Left lung (tissue), 10 donors: ENCODE results near the gene NOX3. TPM values are rescaled to one million over a fixed set of nuclear protein-coding genes. Genes with fewer than 3 reads are reported as not detected.
A peak's percentile ranks its signal among the peaks of the same experiment; 100 is the strongest.
"Not testable (repeated sequence)": the region's sequence is repeated elsewhere in the genome, so short reads cannot be mapped to it uniquely, and the experiment has no call there.

Experiments
- ATAC-seq: fragments of 200-7000 bp; cut with Tn5 transposase; one replicate; pipeline ENCODE4 v1.9.1; 2020; ENCODE audit warnings: moderate library complexity
- DNase-seq, 4 donors: peaks; one replicate each; pipeline ENCODE4 v3.0.0-alpha.2; 2013 to 2020
- H3K27ac ChIP-seq, 2 donors: fragments of 200-600 bp; sonication (generic) in 1 of 2; one replicate each; pipeline versions ENCODE4 v1.5.0 to v1.8.0; 2020 to 2021
- H3K27me3 ChIP-seq, 2 donors: fragments of 200-600 bp; sonication (generic) in 1 of 2; one replicate each; pipeline versions ENCODE4 v1.5.0 to v1.8.0; 2020 to 2021
- H3K36me3 ChIP-seq, 2 donors: fragments of 200-600 bp; sonication (generic) in 1 of 2; one replicate each; pipeline versions ENCODE4 v1.5.0 to v1.8.0; 2020 to 2021
- H3K4me1 ChIP-seq, 2 donors: fragments of 200-600 bp; one replicate each; pipeline ENCODE4 v1.8.0; 2021
- H3K4me3 ChIP-seq, 2 donors: fragments of 200-600 bp; sonication (generic) in 1 of 2; one replicate each; pipeline versions ENCODE4 v1.5.0 to v1.8.0; 2020 to 2021; ENCODE audit warnings: mild to moderate bottlenecking in 1 of 2
- H3K9me3 ChIP-seq, 2 donors: fragments of 200-600 bp; sonication (generic) in 1 of 2; one replicate each; pipeline versions ENCODE4 v1.5.0 to v1.8.0; 2020 to 2021
- CTCF ChIP-seq, 2 donors: fragments of 200-600 bp; sonication (generic) in 1 of 2; IDR thresholded peaks; one replicate each; pipeline versions ENCODE4 v1.5.0 to v1.8.0; 2021; ENCODE audit warnings: antibody characterized with exemption in 2 of 2
- intact Hi-C, 2 donors: fragments of 100-400 bp; cut with DNase I; formaldehyde crosslinking; loops; one replicate each; pipeline versions ENCODE4 v1.11.2 to v1.14.2; 2022
- polyA plus RNA-seq, 6 donors: library from polyadenylated mRNA; unstranded; fragments of 120-200 nt; gene quantifications; one replicate each; pipeline ENCODE4 v1.2.1, GENCODE V29; 2013; ENCODE audit not compliant: insufficient read length in 6 of 6
- total RNA-seq, 2 donors: library from RNA; stranded (reverse); fragmentation: NEBNext Ultra II Directional; extraction: Animal tissue kit (Norgen Biotek cat#: 25700); gene quantifications; one replicate each; pipeline ENCODE4 v1.2.1, GENCODE V29; 2021
- donor health status: DM: no; HTN: yes; CAD: no.
- donor health status: DM: no; HTN: no; CAD: no.

Gene NOX3
- total and polyA plus RNA-seq, 8 donors: not detected

DNA sequence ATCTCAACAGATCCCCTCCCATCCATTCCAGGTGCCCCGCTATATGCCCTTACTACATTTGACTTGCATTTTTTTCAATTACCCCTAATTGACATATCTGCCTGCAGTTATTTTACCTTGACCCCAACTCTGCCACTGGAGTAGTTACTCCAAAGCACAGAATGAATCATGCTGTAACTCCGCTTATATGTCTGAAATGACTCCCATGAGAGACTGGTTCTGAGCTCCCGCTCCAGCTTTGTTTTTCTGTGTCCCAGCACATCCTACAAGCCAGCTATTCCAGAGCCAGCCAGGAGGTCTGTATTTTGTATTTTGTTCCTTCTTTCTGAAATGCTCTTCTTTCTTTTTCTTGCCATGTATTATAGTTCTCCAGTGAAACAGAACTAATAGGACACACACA lies 10.9 kb upstream of the NOX3 start:
- H3K27me3 ChIP-seq: no peaks in the 10 kb centered on the region
- H3K9me3 ChIP-seq: peaks cover 0 to 33% of the 10 kb centered on the region in 2 donors
- no peaks in the 10 kb centered on the region for H3K36me3 ChIP-seq
- no peaks in the 10 kb centered on the region for H3K4me1 ChIP-seq
- no peak overlapping the region for H3K4me3 ChIP-seq
- intact Hi-C loops: no loop called here
- no peak overlapping the region for H3K27ac ChIP-seq
- ATAC-seq (no peak), DNase-seq (no peak)
- no peak for TF ChIP-seq CTCF (IDR thresholded peaks at IDR 0.05)

GRCh38 chr6:155461556-155461955 lies 5.9 kb upstream of the NOX3 start:
- intact Hi-C loops: no loop called here
- no peaks in the 10 kb centered on the region for H3K36me3 ChIP-seq
- ATAC-seq: no peak
- no peaks in the 10 kb centered on the region for H3K4me1 ChIP-seq
- no peak for DNase-seq
- no peak overlapping the region for H3K4me3 ChIP-seq
- peaks cover 0 to 4% of the 10 kb centered on the region in 2 donors for H3K9me3 ChIP-seq
- H3K27ac ChIP-seq: peak overlapping the region in 1 of 2 donors; percentile 61
- TF ChIP-seq CTCF (IDR thresholded peaks at IDR 0.05): no peak
- no peaks in the 10 kb centered on the region for H3K27me3 ChIP-seq

- DNase-seq (no peak), ATAC-seq (no peak)
- Histone ChIP-seq H3K4me1 (no peaks in the 10 kb centered on the region), H3K27ac (no peak overlapping the region), H3K4me3 (no peak overlapping the region), H3K36me3 (no peaks in the 10 kb centered on the region), H3K9me3 (no peaks in the 10 kb centered on the region), H3K27me3 (no peaks in the 10 kb centered on the region)
- no peak for TF ChIP-seq CTCF (IDR thresholded peaks at IDR 0.05)
- intact Hi-C loops: no loop called here
Observed at GRCh38 chr6:155454471-155454870, 1.2 kb downstream of the NOX3 start.

DNA sequence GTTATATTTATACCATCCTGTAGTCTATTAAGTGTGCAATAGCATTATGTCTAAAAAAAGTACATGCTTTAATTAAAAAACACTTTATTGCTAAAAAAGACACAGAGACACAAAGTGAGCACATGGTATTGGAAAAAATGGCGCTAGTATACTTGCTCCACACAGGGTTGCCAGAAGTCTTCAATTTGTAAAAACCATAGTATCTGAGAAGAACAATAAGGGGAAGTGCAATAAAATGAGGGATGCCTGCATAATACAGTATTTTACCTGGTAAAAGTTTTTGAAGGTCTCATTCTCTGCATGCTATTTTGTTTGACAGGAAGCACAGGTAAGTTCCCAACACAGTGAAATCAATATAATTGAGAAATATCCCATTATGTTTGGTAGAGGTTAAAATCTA lies 1.6 kb downstream of the NOX3 start:
- ATAC-seq: no peak
- no peak overlapping the region for H3K27ac ChIP-seq
- TF ChIP-seq CTCF (IDR thresholded peaks at IDR 0.05): no peak
- H3K27me3 ChIP-seq: no peaks in the 10 kb centered on the region
- DNase-seq: no peak
- H3K4me3 ChIP-seq: no peak overlapping the region
- H3K36me3 ChIP-seq: no peaks in the 10 kb centered on the region
- H3K9me3 ChIP-seq: no peaks in the 10 kb centered on the region
- H3K4me1 ChIP-seq: no peaks in the 10 kb centered on the region
- intact Hi-C loops: no loop called here

GRCh38 chr6:155452576-155452975 lies 3.1 kb downstream of the NOX3 start:
- H3K4me1 ChIP-seq: no peaks in the 10 kb centered on the region
- intact Hi-C loops: no loop called here
- H3K9me3 ChIP-seq: no peaks in the 10 kb centered on the region
- no peak for TF ChIP-seq CTCF (IDR thresholded peaks at IDR 0.05)
- no peaks in the 10 kb centered on the region for H3K36me3 ChIP-seq
- DNase-seq (no peak), ATAC-seq (no peak)
- no peaks in the 10 kb centered on the region for H3K27me3 ChIP-seq
- H3K4me3 ChIP-seq: no peak overlapping the region
- no peak overlapping the region for H3K27ac ChIP-seq

- intact Hi-C loops: not testable (repeated sequence)
Observed at GRCh38 chr6:155451530-155451929, 4.1 kb downstream of the NOX3 start.

More at GRCh38 chr6:155451530-155451929, 4.1 kb downstream of the NOX3 start:
- DNase-seq, ATAC-seq, H3K4me1 ChIP-seq, H3K9me3 ChIP-seq, H3K27me3 ChIP-seq, H3K36me3 ChIP-seq, H3K27ac ChIP-seq, H3K4me3 ChIP-seq: not testable (repeated sequence)
